HG03097 (cell line): ENCODE measurements around the gene CNMD.

ENCODE experiments used
- ATAC-seq: cut with Tn5 transposase; IDR thresholded peaks from one replicate; pipeline ENCODE4 v1.9.1; 2021; ENCODE audit not compliant: unreplicated experiment, low FRiP score

CNMD gene

DNA sequence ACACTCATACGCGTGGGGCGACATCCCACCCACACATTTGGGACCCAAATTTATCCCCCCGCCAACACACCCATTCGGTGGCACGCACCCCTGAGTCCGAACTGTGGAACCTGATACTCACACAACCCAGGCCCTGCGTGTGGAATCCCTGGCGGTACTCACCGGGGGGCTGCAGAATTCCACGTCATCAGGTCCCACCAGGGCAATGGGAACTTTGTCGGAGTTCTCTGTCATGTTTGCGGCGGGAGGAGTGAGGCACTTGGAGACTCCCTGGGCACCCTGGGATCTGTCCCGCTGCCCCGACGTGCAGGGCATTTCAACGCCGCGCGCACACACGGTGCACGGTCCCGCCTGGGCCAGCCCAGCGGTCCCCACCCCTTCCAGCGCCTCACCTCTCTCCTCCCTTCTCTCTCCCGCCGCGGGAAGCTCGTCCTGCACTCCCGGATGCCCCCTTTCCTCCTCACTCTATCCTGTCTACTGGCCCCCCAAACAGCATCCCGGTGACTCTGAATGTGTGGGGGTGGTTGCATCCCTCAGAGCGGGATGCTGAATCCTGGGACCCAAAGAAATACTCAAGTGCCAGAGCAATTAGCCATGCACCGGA, at the start of gene CNMD:
CNMD (minus strand) TSS at position 353 of the 604 bp plus-strand sequence; CDS start at position 234, 119 bp downstream.
- ATAC-seq = no peak

DNA sequence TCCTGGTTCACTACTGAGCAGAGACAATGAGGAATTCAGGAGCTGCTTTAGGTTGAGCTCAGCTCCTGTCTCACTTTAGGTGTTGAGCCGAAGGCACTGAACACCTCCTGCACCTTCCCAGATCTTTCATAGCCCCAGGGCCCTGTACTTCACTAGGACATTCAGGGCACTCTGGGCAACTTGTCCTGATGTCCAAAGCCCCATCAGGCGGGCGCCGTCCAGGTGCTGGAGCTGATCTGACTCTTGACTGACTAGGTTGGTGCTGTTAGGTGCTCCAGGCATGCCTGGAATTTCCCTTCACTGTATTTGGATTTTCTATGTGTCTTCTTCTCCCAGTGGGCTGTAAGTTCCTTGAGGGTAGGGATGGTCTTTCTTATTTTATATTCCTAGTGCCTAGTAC, 48.4 kb upstream of the CNMD start:
- no peak for ATAC-seq

DNA sequence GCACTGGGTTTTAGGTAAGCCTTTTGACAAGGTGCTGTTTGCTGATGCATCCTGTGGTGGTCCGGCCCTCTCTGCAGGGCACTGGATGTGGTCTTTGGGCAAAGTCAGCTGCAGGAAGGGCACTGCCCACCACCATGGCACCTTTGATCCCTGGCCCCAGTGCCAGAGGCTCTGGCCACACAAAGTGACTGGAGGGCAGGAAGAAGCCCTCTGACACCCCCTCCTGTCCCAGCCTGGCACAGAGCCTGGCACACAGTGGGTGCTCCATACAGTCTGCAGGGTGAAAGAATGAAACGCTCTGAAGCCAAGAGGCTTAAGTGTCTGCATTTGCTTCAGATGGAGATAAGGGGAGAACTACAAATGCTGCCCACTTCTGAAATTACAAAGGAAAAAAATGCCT, 47.6 kb upstream of the CNMD start:
- ATAC-seq = no peak

DNA sequence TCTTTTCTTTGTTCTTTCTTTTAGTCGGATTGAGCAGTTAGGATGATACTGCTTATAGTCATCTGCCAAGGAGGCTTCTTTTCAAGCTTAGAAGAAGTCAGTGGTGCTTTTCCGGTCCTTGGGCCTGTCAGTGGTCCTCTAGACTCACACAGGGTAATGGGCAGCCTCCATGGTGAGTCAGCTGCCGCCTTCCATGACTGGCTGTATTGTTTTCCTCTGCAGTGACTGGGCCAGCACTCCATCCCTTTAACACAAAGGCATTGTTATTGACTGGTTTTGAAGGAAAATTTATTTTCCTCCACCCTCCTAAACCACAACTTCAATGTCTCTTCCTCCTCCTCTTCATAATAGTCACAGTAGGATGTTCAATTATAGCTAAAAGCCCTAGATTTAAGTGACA, 47.1 kb upstream of the CNMD start:
- no peak for ATAC-seq

DNA sequence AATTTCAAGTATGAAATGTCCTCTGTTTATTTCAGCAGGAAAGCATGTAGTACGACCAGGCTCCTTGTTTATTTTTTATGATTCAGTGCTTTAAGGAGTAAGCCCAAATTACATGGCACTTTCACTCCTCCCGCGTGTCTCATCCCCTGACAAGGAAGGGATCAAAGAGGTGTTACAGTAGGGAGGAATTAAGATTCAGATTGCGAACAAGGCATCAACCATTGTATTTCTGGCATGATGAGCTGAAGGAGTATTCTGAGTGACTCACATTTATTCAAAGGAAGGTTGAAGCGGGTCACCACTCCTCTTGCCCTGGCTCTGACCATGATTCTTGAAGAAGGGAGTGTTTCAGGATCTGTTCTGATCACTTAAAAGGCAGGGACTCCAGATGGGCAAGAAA, 46.1 kb upstream of the CNMD start:
- ATAC-seq = no peak

DNA sequence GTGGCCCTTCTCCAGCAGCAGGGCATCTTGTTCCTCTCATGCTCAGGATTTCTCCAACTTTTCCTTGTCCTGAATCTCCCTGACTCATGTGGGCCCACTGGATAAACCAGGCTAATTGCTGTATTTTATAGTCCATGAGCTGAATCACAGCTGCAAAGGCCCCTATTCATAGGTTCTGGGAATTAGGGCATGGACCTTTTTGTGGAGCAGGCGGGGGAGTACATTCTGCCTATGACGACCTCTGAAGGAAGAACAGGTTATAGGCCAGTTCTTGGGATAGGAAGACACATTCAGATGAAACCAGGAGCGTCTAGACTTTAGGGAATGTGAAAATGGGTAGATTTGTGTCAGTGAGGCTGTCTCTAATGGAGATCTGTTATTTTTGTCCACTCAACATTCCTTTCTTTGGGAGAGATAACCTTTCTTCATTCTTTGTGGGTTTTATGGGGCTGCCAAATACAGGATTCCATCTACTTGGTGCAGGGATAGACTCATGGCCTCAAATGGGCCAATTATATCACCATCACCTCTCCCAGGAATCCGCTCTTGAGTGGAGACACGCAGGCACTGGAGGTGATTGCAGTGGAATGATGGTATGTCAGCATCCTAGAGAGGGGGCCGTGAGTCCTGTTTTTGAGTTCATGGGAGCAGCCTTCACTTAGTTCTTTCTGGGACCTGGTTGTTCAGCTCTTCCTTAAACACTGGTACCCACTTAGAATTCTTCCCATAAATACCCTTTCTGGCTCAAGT, 45.1 kb upstream of the CNMD start:
- no peak for ATAC-seq

DNA sequence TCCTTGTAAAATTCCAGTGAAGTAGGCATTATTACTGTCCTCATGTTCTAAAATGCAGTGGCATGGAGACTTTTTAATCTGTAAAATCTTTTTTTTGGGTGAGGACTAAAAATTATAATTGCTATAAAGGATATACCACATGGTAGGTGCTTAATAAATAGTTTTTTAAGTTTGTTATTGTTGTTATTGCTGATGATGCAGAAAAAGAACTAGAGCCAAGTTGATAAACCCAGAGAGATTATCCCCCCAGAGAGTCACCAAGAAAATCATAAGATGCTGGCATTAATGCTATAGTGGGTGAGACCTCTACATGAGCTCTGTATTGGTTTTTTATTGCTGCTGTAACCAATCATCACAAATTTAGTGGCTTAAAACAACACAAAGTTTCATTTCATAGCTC, 44.3 kb upstream of the CNMD start:
- no peak for ATAC-seq

DNA sequence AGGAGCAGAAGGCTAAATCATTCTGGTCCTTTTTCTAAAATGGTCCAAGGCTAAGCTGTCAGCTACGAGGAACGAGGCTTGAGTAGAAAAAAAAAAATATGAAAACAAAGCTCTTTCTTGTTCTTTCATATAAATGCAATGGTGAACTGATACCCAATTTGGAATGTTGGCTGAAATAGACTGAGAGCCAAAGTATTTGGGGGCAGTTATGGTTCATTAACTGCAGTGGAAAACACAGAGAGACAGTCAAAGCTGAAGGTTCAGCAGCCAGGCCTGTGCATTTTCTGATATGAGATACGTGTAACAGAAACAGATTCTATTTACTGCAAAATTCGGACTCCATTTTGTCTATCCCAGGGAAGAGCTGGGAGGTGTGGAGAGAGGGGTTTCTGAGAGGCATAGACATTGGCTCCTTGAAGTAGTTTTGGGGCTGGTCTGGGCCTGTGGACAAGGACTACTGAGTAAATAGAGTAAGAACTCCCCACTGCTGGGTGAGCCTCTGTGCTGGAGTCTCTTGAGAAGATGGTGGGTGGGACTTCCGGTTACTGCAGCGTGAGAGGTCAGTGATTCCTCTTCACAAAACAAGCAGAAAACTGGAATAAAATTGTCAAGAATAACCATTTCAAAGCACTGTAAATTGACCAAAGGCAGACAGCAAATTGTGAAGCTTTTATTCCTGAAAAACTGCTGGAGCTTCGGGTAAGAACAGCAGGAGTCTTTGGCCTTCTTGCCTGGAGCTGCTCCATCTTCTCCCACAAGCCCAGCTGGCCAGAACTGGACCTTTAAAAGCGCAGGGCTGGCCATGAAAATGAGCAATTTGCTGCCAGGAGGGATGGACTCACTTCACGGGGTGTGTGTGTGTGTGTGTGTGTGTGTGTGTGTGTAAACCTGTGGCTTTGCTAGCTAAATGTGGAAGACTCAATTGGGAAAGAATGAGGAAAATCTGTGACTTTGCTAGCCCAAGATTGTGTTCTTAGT, 43.1 kb upstream of the CNMD start:
- ATAC-seq = no peak

DNA sequence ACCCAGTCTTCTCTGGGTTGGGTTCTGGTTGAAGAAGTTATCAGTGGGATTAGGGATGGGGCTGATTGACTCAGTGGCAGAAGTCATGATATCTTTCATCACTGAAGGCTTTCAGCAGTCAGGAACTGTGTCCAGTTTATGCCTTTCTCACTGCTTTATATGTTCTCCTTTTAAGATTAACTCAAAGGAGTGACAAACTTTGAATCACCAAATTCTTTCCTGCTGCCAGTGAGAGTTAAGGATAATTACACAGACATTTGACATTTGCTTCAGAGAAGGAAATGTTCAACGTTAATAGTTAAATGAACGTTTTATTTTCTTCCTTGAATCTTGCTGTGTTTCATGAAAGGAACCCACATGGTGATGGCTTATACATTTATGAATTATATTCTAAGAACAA, 41.0 kb upstream of the CNMD start:
- no peak for ATAC-seq

DNA sequence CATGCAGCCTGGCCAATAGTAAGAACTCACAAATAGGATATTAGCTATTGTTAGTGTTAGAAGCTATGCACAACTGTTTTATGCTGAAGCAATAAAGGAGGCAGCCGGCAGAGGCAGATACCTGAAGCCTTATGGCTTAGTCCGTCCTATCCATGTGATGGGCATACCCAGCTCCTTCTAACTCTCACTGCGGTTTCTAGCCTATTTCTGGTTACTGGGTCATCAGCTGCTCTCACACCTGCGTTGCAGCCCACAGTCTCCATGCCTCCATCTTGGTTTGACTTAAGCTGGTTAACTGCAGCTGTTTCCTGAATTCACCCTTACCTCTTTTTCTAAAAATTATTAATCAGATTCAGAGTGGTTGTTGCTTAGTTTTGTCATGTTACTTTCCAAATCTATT, 40.5 kb upstream of the CNMD start:
- ATAC-seq = no peak

DNA sequence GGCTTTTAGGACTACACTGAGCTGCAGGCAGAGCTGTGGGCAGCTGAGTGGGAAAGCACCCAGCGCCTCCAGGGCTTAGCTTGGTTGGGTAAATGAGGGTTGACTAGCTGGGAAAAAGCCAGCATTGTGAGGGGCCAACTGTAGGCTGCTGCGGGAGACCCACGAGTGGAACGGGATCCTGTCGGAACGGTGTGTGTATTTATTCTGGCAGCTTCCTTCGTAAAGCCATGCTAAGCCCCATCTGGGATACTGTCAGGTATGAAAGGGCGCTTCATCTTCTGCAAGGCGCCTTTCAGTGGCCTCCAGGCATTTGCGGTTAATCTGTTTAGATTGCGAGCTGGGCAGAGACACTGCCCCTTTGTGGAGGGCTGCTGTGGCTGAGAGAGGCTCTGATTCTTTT, 39.5 kb upstream of the CNMD start:
- no peak for ATAC-seq

DNA sequence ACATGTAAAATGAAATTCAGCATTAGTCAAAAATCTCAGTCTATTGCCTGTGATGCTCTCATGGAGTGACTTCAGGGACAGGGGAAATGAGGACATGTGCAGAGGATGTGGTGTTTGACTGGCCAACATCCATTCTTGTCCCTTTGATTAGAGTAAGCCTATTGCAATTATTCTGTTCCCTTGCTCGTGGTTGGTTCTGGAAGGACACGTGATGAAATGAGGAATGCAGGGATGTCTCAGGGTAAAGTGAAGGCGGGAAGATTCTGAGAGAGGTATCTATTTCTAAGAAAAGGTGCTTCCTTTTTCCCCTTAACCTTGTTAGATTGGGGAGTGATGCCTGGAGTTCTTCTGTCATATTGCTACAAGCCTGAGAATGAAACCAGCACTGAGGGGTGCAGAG, 37.1 kb upstream of the CNMD start:
- ATAC-seq = no peak

DNA sequence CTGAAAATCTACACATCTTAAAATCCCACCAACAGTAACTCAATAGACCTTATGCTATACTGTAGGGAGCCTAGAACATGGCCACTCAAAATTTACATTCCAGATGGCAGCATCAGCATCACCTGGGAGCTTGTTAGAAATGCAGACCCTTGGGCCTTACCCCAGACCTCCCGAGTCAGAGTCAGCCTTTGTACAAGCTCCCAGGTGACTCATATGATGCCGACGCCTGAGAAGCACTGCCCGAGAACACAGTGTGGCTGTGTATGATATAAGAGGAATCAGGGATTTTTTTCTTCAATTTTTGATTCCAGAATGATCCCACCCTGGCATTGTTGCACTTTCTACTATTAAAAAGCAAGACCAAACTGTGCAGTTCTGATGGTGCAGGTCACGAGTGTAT, 35.9 kb upstream of the CNMD start:
- ATAC-seq = no peak

DNA sequence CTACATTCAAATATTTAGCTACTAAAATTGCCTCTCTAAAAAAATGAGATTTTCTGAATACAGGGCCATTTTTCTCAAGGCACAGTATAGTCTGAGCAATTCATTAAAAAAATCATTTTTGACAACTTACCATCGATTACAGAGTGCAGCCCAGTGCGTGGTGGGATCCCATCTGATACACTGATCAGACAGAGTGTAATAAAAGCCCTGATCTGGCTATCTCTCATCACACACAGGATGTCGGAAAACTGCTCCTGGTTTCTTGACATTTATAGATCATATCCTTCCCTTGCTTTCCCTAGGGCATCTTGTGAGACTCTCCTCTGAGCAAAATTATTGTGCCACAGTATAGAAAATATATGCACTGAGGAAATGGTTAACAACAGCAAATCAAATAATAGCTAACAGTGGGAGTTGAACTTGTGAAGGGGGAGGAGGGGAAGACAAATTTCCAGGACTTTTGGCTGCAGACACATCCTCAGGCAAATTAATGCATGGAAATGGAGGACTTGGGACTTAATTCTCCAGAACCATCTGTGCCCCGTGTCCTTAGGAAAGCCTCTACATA, 28.4 kb upstream of the CNMD start:
- no peak for ATAC-seq

DNA sequence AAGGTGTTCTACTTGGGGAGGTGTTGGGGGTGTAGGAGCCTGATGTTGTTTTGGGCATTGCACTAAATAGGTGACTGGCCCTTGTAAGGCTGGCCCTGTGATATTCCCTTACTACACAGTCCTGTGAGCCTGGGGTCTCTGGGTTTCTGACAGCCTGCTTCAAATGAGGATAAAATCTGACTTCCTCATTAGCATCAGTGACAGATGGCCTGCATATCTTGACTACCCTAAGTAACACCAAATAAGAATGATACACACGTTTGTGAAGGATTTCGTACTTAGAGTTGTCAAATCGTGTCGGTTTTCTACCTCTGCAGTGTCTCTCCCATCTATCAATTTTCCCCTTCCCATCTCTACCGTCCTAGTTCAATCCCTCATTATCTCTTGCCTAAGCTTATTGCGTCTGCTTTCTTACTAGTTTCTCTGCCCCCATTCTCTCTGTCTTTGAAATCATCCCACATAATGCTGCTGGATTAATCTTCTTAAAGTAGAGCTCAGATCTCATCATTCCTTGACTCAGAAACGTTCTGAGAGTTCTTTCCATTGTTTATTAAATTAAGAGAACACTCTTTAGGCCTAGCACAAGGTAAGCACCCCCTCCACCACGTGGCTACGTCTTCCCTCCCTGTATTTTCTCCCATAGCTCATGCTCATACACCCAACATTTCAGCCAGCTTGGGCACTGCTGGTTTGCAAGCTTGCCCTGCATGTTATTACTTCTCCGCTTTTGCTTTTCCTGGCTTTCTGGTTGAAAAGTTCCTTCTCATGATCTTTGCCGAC, 26.2 kb upstream of the CNMD start:
- no peak for ATAC-seq

DNA sequence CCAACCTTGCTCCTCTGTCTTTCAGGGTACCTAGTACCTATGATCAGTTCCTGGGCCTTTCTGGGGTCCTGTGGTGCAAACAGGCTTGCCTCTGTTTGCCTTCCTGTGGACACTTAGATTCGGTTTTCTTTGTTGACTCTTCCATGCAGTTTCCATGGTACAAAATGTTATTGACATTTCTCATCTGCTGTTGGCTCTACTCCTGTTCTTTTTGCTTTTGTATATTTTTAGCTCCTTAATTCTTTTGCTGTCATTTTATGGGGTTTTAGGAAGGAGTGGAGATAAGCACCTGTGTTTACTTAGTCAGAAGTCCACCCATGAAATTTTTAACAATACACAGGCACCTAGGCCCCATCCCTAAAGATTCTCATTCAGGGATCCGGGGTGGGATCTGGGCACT, 20.5 kb upstream of the CNMD start:
- no peak for ATAC-seq

DNA sequence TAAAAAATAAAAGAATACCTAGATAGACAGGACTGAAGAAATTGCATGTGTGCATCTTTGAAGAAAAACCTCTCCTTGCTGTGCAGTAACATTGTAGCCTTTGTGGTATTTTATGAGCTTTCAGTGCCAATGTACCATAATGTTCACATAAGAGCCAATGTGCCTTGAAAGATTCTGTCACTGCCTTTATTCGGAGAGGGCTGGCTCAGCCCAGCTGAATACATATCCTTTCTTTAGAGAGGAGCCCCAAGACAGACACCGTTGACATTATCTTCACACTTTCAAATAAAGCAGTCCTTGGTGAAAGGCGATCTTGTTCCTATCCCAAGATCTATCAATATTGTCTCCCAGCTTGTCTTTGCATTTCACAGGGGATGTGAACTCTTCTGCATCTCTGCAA, 18.5 kb upstream of the CNMD start:
- ATAC-seq = no peak

DNA sequence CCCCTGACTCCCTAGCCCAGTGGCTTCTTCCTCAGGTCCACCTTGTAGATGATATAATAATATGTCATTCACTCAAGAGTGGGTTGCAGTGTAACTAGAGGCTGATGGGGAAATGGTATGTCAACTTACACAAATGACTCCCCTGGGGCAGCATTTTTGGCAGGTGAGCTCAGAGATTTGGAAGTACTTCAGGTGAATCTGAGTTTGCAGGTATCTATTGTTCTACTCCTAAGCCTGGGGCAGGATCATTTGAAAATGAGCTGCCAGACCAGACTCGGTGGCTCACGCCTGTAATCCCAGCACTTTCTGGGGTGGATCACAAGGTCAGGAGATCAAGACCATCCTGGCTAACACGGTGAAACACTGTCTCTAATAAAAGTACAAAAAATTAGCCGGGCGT, 11.6 kb upstream of the CNMD start:
- no peak for ATAC-seq

DNA sequence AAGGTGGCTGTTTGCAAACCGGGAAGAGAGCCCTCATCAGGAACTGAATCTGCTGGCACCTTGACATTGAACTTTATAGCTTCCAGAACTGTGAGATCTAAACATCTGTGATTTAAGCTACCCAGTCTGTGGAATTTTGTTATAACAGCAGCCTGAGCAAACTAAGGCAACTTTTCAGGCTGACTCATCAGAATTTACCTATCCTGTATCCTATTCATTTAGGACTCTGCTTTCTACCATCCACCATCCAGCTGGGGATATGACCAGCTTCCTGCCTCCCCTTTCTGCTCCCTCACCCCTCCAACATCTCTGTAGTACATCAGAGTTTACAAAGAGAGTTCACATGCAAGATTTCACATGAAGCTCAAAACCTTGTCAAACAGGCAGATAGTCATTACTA, 11.1 kb upstream of the CNMD start:
- no peak for ATAC-seq

DNA sequence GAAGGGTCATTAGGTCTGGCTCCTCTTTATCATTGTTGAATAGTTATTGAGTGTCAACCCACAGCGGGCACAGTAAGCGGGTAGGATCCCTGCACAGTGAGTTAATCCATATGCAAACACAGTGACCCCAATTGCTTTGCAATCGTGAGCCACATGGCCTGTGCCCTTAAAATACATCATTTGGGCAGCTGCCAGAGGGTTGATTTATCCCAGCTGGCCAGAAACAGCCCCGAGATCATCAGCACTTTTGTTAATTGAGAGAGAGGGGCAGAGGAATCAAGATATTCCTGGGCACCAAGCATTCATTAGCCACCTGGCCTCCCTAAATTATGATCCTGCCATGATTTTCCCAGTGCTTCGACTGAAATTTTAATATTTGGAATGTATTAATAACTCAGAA, 9.8 kb upstream of the CNMD start:
- no peak for ATAC-seq
